ENCODE measurements around the gene SCGB3A2. TPM values are rescaled to one million over a fixed set of nuclear protein-coding genes. Genes with fewer than 3 reads are reported as not detected.

SCGB3A2 gene
- total and polyA plus RNA-seq, 5 experiments from 2014 or later = not detected

- Mint-ChIP-seq H3K36me3 (no peaks in the 10 kb centered on the region), H3K27me3 (peaks cover 0 to 8% (median 5%) of the 10 kb centered on the region in 5 donors), H3K27ac (no peak overlapping the region), H3K4me1 (no peaks in the 10 kb centered on the region), H3K9me3 (peaks cover 0 to 9% (median 1%) of the 10 kb centered on the region in 9 donors), H3K4me3 (no peak overlapping the region)
- ATAC-seq = no peak
- no peak for DNase-seq
- POLR2A ChIA-PET = no interaction called here
These were observed 46.5 kb downstream of the SCGB3A2 start for GRCh38 chr5:147925020-147925419.

- Mint-ChIP-seq H3K4me3 (no peak overlapping the region), H3K9me3 (peaks cover 0 to 9% (median 0%) of the 10 kb centered on the region in 9 donors), H3K27ac (no peak overlapping the region), H3K27me3 (peaks cover 0 to 7% (median 0%) of the 10 kb centered on the region in 5 donors), H3K4me1 (no peaks in the 10 kb centered on the region), H3K36me3 (no peaks in the 10 kb centered on the region)
- no peak for ATAC-seq
- DNase-seq = no peak
- POLR2A ChIA-PET = no interaction called here
These were observed 49.4 kb downstream of the SCGB3A2 start for GRCh38 chr5:147927901-147928300.

- Mint-ChIP-seq H3K36me3 (no peaks in the 10 kb centered on the region), H3K27me3 (peaks cover 0 to 3% (median 0%) of the 10 kb centered on the region in 5 donors), H3K9me3 (peaks cover 0 to 9% (median 0%) of the 10 kb centered on the region in 9 donors), H3K4me3 (no peak overlapping the region), H3K4me1 (no peaks in the 10 kb centered on the region), H3K27ac (no peak overlapping the region)
- POLR2A ChIA-PET = no interaction called here
- DNase-seq = no peak
- ATAC-seq = no peak
These were observed 52.3 kb downstream of the SCGB3A2 start for GRCh38 chr5:147930769-147931168.

Other genes with a start within 250 kb of the SCGB3A2 start
- under 1 TPM; 0.44 TPM for gene JAKMIP2, start 96.0 kb upstream of the SCGB3A2 start, total RNA-seq
- 1 to 10 TPM in 2 of 3 donors, under 1 TPM in 1; 0.51 to 3.5 (median 3.1) TPM for gene JAKMIP2, start 96.0 kb upstream of the SCGB3A2 start, polyA plus RNA-seq
- gene SPINK1, start 47.0 kb upstream of the SCGB3A2 start, total RNA-seq = not detected
- not detected for gene SPINK1, start 47.0 kb upstream of the SCGB3A2 start, polyA plus RNA-seq
- not detected for gene C5orf46, start 27.8 kb downstream of the SCGB3A2 start, total RNA-seq
- not detected for gene C5orf46, start 27.8 kb downstream of the SCGB3A2 start, polyA plus RNA-seq
- not detected for gene SPINK5, start 185.3 kb downstream of the SCGB3A2 start, total RNA-seq
- gene SPINK5, start 185.3 kb downstream of the SCGB3A2 start, polyA plus RNA-seq = not detected